ENCODE measurements around the gene PPM1E. TPM values are rescaled to one million over a fixed set of nuclear protein-coding genes. Genes with fewer than 3 reads are reported as not detected.

The PPM1E gene
- under 1 TPM; 0.09 to 0.98 (median 0.34) TPM for total RNA-seq
- polyA plus RNA-seq, result 1 to 10 TPM in 1 of 2 donors, under 1 TPM in 1; 0.34 to 1.3 TPM

DNA sequence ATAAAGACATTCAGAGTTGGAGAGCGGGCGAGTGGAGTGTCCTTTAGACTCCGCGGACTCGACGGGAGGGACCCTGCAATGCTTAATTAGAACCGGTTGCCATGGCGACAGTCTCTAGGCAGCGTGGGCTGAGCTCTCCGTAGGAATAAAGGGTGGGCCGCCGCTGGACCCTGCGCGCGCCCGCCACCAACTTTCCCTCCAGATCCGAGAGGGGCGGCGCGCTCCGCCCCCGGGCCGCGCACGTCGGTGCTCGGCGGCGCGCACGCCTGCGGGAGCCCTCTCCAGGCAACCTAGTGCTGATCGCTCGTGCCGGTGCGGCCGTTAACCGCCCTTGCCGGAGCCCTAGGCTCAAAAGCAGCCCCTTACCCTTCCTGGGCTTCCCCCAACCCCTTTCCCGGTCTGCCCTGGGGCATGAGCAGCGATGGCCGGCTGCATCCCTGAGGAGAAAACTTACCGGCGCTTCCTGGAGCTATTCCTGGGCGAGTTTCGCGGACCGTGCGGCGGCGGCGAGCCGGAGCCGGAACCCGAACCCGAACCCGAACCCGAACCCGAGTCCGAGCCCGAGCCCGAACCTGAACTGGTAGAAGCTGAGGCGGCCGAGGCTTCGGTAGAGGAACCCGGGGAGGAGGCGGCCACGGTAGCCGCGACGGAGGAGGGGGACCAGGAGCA lies at the start of gene PPM1E:
Gene PPM1E (plus strand): TSS at position 278 of the 669 bp plus-strand sequence.
- Histone ChIP-seq H3K4me3 (peak within 1 kb of the TSS; percentile 28 to 61 (median 46)), H3K27me3 (peaks cover 0 to 40% (median 14%) of the 10 kb centered on the region in 4 donors), H3K27ac (no peak within 1 kb of the TSS), H3K9me3 (no peaks in the 10 kb centered on the region), H3K36me3 (no peaks in the 10 kb centered on the region), H3K4me1 (peaks cover 0 to 8% (median 6%) of the 10 kb centered on the region in 3 donors)
- WGBS, 2 donors, result 1 to 2% methylated on average over 56 to 71 of the region's 71 CpGs
- ATAC-seq, result peak; percentile 84 to 98 (median 96)
- FAIRE-seq, result no peak
- intact Hi-C loops (cut with DNase I), result no loop called here
- no peak for TF ChIP-seq CTCF (IDR thresholded peaks at IDR 0.05)
- DNase-seq, result peak; percentile 11 to 78 (median 38)

DNA sequence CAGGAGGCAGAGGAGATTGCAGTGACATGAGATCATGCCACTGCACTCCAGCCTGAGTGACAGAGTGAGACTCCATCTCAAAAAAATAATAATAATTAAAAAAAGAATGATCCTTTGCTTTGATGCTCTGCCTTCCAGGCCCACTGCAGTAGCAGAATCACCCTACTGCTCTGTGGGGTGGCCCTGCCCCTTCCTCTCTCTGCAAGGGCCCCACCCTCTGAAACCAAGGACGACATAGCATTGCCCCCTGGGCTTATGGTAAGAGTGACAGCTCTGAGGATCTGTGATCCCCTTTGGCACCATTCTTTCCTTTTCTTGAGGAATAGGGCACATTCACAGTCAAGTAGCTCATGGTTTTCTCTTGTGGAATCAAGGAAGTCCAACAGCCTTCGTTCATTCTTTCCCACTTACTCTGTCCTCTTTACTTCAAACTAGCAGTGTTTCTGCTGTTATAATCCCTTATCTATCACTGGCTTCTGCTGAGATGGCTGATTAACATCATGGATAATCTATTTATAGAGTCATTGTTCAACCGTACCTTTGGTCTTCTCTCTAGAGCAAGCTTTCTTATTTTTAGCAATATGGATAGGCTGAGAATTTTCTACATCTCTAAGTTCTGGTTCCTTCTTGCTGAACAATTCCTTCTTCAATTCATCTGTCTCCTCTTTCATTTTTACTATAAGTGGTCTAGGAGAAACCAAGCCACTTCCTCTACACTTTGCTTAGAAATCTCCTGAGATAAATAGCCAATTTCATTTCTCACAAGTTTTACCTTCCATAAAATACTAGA lies 49.1 kb upstream of the PPM1E start:
- H3K4me3 ChIP-seq, result no peak overlapping the region
- no peaks in the 10 kb centered on the region for H3K27me3 ChIP-seq
- no peak for DNase-seq
- no peak for FAIRE-seq
- no peak for TF ChIP-seq CTCF (IDR thresholded peaks at IDR 0.05)
- H3K9me3 ChIP-seq, result no peaks in the 10 kb centered on the region
- H3K4me1 ChIP-seq, result no peaks in the 10 kb centered on the region
- intact Hi-C loops (cut with DNase I), result no loop called here
- H3K27ac ChIP-seq, result no peak overlapping the region
- H3K36me3 ChIP-seq, result no peaks in the 10 kb centered on the region
- WGBS, 2 donors, result 70 to 79% methylated on average over 3 of the region's 3 CpGs
- no peak for ATAC-seq

DNA sequence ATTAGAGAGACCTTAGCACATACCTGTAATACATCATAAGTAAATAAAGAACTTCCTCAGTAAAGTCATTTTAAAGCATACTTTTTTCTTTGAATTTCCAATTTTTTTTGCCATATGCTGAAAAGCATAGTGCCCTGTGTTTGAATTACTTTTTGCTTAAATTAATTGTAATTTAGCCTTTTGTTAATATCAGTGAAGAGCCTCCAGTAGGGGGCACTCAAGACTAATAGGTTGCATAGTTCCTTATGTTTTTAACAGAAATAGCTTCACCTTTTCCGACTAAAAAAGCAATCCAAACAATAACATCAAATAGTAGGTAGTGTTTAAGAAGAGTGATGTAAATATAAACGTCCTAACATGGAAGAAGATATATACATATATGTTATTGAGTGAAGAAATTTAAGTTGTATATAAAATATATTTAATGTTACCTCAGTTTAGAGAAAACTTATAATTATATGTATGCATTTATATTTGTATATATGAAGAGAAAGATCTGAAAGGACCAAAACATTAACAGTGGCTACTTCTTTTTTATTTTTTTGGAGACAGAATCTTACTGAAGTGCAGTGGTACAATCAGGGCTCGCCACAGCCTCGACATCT lies 44.6 kb upstream of the PPM1E start:
- peak in 2 of 6 donors; percentile 19 to 30 for DNase-seq
- 47 to 53% methylated on average over 4 of the region's 4 CpGs for WGBS, 2 donors
- no peaks in the 10 kb centered on the region for H3K9me3 ChIP-seq
- no peaks in the 10 kb centered on the region for H3K36me3 ChIP-seq
- no peaks in the 10 kb centered on the region for H3K27me3 ChIP-seq
- H3K4me3 ChIP-seq, result no peak overlapping the region
- intact Hi-C loops (cut with DNase I), result loop anchor here in 1 of 3 donors (10.0 kb wide), 1 partner anchor 294 kb away; no protein-coding TSS in a partner anchor
- H3K27ac ChIP-seq, result no peak overlapping the region
- TF ChIP-seq CTCF (IDR thresholded peaks at IDR 0.05), result peak in 3 of 4 donors; percentile 46 to 60 (median 59)
- no peaks in the 10 kb centered on the region for H3K4me1 ChIP-seq
- peak in 2 of 4 donors; percentile 57 to 63 for ATAC-seq
- FAIRE-seq, result peak; percentile 90

GRCh38 chr17:58722274-58722673 lies 33.4 kb upstream of the PPM1E start:
- H3K4me1 ChIP-seq, result no peaks in the 10 kb centered on the region
- no peaks in the 10 kb centered on the region for H3K27me3 ChIP-seq
- no peak overlapping the region for H3K4me3 ChIP-seq
- intact Hi-C loops (cut with DNase I), result no loop called here
- WGBS, 2 donors, result 81% methylated on average over 1 of the region's 1 CpG
- FAIRE-seq (no peak), ATAC-seq (no peak), DNase-seq (no peak)
- no peak for TF ChIP-seq CTCF (IDR thresholded peaks at IDR 0.05)
- H3K9me3 ChIP-seq, result no peaks in the 10 kb centered on the region
- no peak overlapping the region for H3K27ac ChIP-seq
- peaks cover 0 to 3% (median 2%) of the 10 kb centered on the region in 3 donors for H3K36me3 ChIP-seq
